ENCODE results near the gene ALDH8A1.

The ALDH8A1 gene

DNA sequence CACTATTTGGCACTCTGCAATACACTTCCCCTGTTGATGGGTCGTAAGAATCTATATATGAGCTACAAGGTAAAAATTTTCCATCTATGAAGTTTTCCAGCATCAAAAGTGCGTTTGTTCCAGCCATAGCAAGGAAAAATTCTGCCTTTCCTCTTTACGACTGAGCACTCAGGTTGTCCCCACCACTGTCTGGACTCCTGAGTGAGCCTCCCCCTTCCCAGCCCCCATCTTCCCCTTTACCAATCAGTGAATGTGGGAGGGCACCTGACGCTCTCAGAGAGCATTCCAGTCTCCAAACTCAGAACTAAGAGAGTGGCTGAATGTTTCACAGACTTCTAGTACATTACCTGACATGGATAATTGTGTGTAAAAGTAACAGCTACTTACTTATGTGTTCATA is at the start of gene ALDH8A1:
Gene ALDH8A1 (minus strand): TSS at position 175 of the 400 bp plus-strand sequence. CDS start 48 bp downstream, at position 127.
- DNase-seq: no peak

DNA sequence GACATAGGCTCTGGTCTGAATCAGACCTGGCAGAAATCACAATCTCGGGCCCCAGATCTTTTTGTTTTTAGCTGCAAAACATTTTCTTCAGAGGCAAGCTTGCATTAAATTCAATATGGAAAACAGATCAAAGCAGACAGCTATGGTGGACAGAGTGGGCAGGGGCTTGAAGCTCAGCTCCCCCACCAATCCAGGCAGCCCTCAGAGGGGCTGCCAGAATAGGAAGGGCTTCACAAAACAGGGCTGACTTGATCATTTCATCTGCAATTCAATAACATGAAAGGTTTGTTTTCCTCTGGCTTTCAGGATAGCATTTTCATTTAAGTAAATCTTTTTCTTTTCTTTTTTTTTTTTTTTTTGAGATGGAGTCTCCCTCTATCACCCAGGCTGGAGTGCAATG is 49.2 kb upstream of the ALDH8A1 start:
- DNase-seq: no peak

DNA sequence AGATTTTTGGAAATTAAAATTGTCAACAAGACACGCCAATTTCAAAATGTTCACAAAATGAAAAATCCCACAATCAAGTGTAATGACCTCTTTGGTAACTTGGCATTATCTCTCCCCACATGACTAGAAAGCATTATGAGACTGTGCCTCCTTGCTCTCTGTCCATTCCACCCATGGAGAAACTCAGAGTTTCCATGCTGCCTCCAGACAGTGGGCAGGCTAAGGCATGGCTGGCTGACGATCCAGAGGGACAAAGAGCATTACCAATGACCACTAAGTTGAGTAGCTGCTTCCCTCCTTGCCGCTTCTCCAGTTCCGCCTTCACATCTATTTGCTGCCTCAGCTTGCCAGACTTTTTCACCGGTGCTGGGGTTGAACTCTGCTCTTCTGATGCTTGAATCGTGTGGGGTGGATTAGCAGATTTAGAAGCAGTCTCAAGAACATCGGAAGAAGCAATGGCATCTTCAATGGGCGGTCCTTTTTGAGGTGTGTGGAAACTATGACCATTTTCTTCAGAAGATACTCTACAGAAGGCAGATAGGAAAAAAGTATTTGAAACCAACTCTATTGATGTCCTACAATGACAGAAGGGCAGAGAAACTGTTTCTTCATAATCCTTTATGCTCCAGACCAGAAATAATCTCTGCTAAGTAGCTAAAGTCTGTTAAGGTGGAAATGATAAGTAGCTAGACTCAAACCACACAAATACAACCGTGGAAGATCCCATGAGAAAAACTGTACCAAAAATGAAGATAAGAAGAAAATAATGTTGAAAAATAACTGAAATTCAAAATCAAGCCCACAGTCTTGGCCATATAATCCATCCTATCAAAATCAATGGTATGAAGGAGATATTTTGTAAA is 47.5 kb upstream of the ALDH8A1 start:
- no peak for DNase-seq

DNA sequence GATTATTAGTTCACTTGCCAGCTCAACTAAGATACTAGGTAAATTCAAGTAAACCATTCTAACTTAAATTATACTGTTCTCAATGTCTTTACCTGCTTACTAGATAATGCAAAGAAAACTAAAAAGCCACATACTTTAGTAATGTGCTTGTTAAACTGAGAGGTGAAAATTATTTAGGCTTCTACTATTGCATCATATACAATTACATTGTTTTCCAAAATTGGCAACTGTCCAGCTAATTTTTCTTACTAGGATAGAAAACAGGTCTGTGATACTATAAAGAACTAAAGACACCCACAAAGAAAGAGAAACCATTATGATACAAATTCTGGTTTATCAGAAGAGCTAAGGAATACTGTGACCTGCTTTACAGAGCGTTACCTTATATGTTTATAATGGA is 45.6 kb upstream of the ALDH8A1 start:
- DNase-seq: no peak

- no peak for DNase-seq
These were observed 44.5 kb upstream of the ALDH8A1 start for GRCh38 chr6:134994431-134994830.

DNA sequence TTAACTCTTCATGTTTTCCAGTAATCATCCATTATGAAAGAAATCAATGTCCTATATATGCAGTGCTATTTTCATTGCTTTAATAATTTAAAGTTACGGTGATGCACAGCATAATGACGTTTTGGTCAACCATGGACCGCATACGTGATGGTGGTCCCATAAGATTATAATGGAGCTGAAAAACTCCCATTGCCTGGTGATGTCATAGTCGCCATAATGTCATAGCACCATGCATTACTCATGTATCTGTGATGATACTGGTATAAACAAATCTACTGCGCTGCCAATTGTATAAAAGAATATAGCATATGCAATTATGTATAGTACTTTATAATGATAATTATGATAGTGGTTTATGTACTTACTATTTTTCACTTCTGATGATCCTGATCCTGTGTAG is 42.3 kb upstream of the ALDH8A1 start:
- DNase-seq: no peak

DNA sequence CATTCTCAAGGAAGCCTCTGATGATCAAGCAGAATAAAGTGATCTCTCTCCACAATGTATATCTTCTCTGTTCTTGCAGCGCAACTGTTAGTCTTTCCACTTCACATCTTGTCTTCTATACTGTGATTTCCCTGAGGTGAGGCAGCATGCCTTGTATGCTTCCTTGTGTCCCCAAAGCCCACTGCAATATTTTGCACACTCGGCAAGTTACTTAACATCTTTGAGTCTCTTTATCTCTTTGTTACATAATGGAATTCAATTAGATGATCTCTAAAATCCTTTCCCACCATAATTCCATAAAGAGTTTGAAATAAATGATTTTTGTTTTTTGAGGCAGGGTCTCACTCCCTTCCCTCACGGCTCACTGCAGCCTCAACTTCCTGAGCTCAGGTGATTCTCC is 40.4 kb upstream of the ALDH8A1 start:
- DNase-seq: no peak

- DNase-seq: no peak
These were observed 34.9 kb upstream of the ALDH8A1 start for GRCh38 chr6:134984821-134985220.

- DNase-seq: no peak
These were observed 33.9 kb upstream of the ALDH8A1 start for GRCh38 chr6:134983823-134984222.

DNA sequence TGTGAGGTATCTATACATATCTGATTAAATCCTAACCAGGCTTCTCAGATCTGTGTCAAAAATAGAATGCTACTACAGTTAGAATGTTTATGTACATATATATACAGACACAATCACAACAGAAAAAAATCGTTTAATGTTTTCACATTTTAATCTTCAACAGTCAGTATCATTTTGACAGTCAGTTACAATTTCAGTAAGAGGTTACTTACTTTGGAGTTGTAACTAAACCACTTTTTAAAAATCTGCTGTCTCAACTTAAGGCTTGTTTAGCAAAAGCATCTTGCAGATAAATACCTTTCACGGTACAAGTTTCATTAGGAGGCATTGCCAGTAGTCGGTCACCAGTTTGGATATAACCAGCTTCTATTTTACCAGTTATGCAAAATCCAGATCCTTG is 32.3 kb upstream of the ALDH8A1 start:
- DNase-seq: no peak

DNA sequence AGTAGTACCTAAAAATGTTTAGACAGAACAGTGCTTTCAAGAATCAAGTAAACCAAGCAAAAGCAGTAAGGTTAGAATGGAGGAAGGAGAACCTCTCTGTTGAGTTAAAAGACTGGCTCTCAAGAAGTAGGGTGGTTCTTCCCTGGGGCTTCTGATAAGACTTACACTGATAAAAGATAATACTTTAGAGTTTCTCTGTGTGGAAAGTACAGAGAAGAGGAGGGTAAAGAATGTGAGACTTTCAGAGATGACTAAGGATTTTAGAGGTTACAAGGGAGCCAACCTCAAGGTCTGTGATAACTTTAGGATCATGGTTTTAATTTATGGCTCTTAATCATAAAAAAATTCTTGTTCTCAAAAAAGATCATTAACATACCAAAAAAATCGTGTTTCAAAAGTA is 30.9 kb upstream of the ALDH8A1 start:
- no peak for DNase-seq

GRCh38 chr6:134979142-134979541 is 29.2 kb upstream of the ALDH8A1 start:
- DNase-seq: no peak

- DNase-seq: no peak
These were observed 24.5 kb upstream of the ALDH8A1 start for GRCh38 chr6:134974370-134974769.

GRCh38 chr6:134967711-134968110 is 17.8 kb upstream of the ALDH8A1 start:
- no peak for DNase-seq

DNA sequence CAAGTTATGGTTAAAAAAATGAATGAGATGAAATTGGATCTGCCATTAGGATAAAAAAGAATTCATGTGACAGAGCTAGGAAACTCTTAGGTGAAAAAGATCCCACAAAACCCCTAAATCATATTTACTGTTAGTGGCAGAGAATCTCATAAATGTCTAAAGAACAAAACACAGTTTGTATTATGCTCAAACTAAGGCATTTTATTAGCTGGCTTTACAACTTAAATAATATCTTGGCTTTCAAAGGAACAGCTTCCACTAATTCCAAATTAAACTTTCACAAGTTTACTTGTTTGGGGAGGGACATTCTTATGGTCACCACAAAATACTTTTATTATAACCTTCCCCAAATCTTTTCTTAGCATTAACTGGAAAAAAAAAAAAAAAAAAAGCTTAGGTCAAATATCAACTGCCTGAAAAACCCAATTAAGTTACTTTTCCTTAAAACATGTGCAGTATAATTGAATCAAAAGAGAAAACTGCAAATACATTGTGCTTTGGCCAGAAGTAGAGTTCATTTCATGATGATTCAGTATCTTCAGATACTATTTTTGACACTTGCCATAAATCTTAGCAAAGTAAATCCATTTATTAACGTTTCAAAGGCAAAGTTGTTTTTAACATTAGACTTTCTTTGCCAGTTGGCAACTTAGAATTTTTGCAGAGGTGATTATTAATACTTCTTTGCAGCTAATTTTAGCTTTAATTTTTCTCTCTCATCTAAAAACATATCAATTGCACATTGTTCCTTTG is 14.7 kb upstream of the ALDH8A1 start:
- DNase-seq: no peak

DNA sequence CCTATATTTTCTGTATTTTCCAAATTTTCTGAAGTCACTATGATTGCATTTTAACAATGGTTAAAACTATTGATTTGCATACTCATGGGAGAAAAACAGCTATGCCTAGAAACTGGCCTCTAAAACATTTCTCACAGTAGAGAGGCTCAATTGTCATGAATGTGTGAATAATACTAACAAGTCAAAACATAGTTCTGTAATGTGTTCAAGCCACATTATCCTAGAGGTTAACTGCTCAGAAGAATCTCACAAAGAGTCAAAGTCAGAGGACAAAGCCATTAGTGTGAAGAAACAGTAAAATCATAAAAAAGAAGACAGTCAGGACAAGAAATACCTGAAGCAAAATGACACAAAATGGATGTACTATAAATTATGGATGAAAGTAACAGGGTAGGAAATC is 12.5 kb upstream of the ALDH8A1 start:
- DNase-seq: no peak

- DNase-seq: no peak
These were observed 11.5 kb upstream of the ALDH8A1 start for GRCh38 chr6:134961366-134961765.

DNA sequence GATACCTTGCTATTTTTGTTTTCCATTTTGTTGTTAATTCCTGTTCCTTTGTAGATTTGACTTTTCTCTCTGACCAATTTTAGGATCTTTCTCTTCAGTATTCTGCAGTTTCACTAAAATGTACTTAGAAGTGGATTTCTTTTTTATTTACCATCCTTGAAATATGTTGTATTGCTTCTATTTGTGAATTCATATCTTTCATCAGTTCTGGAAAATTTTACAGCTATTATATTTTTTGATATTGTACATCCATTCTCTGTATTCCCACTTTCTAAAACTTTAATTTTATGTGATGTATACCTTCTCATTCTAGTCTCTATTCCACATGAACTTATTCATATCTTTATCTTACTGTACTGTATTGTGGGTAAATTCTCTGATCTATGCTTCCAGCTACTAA is 9.7 kb upstream of the ALDH8A1 start:
- no peak for DNase-seq

DNA sequence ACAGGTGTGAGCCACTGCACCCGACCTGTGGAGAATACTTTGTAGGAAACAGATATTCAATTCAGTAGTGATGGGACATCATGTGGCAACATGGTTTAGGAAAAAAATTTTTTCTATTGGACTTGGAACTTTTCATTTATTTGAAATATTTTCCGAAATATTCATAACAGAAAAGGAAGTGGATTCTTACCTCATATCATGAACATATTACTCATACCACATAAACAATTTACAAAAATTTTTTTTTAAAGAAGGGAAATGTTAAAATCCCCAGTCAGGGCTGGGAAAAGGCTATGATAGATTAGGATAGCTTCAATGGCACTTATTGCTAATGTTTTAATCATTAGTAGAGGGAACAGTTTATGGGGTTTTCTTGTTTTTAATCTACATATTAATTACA is 6.8 kb upstream of the ALDH8A1 start:
- DNase-seq: no peak

DNA sequence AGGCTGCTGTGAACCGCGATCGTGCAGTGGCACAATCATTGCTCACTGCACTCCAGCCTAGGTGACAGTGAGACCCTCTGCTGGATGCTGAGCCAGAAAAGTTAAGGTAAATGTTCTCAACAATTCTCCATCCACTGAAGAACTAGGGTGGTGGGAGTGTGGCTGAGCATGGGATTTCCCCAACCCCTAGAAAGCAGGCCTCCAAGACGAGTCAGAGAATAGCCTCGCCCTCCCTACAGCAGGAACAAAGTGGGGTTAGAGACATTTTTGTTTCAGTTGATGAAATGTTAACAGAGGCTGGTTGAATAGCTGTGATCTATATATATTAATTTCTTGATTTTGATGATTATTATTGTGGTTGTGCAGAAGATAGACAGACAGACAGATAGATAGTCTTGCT is 6.1 kb upstream of the ALDH8A1 start:
- no peak for DNase-seq

DNA sequence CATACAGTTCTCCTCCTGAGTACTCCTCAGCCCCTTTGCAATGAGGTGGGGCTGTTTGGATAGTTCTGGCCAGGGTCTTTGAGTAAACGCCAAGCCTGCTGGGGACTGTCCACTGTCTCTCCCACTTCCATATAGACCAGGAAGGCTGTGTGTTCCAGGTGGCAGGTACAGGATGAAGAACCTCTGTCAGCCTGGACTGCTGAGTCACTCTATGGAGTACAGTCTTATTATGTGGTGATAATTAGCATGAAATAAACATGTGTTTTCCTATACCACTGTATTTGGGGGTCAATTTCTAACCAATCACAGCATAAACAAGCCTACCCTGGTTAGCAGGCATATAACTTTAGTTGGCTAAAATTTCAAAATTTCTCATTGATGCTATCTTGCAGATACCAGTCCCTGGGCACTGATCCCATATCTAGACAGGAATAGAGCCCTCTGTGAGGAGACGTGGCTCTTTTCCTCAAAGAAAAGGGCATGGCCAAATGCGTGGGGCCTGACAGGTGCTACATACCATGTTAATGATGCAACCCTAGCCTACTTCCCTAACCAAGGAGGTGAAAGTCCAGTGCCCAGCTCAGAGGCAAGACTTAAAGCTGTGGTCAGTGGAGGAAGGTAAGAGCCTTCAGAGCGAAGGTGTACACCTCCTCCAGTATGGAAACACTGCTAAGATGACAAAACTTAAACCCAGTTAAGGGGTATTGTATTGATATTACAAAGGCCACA is 4.5 kb upstream of the ALDH8A1 start:
- no peak for DNase-seq

DNA sequence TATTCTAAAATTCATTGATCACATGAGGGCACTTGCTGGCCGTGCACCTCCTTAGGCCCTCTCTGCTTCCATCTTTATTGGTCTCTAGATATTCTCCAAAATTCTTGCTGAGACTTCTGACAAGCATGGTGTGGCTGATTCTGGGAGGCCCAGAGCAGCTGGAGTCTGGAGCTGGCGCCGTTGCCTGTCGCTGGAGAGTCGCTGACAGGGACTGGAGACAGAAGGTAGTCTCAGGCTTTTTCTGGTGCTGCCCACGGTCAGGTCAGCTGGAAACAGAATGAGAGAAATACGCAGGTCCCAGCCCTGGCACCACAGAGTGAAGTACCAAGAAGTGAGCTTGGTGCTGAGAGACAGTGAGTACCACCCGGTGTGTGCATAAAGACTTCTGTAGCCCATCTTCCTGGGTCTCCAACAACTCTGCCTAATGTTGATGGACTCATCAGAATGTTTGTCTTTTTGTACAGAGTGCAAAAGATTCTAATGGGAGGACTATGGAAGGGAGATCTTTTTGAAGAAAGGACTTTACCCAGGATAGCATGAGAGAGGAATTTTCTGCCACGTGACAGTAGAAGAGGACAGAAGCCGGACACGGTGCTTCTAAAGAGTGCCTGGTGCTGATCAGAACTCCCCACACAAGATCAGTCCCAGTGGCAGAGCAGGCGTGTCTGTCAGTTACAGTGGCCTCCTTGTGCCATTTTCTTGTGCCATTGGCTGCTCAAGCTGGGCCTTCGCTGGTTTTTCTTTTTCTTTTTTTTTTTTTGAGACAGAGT is 1.8 kb upstream of the ALDH8A1 start:
- no peak for DNase-seq

- DNase-seq: no peak
These were observed 581 bp upstream of the ALDH8A1 start for GRCh38 chr6:134950482-134950881.
